GM12878 (cell line): ENCODE measurements around the gene SIX1.

Source experiments
- CHD2 ChIP-seq: IDR thresholded peaks from 2 replicates; pipeline ENCODE4 v1.6.1; 2011; ENCODE audit warnings: low read depth, low read length, improper control_type of control experiment, borderline replicate concordance
- CREB1 ChIP-seq: IDR thresholded peaks from 2 replicates; pipeline ENCODE4 v1.6.1; 2012; ENCODE audit warnings: low read depth, mild to moderate bottlenecking, inconsistent platforms
- CTCF ChIP-seq, 3 experiments: IDR thresholded peaks in 2 of 3; conservative IDR thresholded peaks in 1 of 3; 2 replicates each; pipeline ENCODE4 v1.5.1; 2011; ENCODE audit warnings: low read depth in 3 of 3, low read length in 3 of 3, mild to moderate bottlenecking in 3 of 3, control low read depth in 2 of 3, moderate library complexity in 2 of 3, inconsistent platforms in 1 of 3, mixed read lengths in 1 of 3; ENCODE audit not compliant: control insufficient read depth in 2 of 3, insufficient read depth in 1 of 3; ENCODE audit errors: extremely low read depth in 1 of 3
- EZH2 ChIP-seq: IDR thresholded peaks from 2 replicates; pipeline ENCODE4 v1.6.1; 2012; ENCODE audit warnings: low read depth, mild to moderate bottlenecking, control low read depth, inconsistent platforms, low read length, borderline replicate concordance; ENCODE audit not compliant: control insufficient read depth
- GABPA ChIP-seq: IDR thresholded peaks from 2 replicates; pipeline ENCODE4 v1.6.1; 2014; ENCODE audit warnings: antibody characterized with exemption, low read depth, mild to moderate bottlenecking, inconsistent platforms
- MYC ChIP-seq: IDR thresholded peaks from 2 replicates; pipeline ENCODE4 v1.6.1; 2011; ENCODE audit warnings: mild to moderate bottlenecking, low read length, moderate library complexity, inconsistent platforms; ENCODE audit not compliant: insufficient read depth, insufficient replicate concordance, insufficient read length, severe bottlenecking
- NFIC ChIP-seq: IDR thresholded peaks from 2 replicates; pipeline ENCODE4 v1.6.1; 2012; ENCODE audit warnings: low read depth, mild to moderate bottlenecking, inconsistent platforms, low read length, moderate library complexity
- NR2C2 ChIP-seq: IDR thresholded peaks from 2 replicates; pipeline ENCODE4 v1.6.1; 2011; ENCODE audit warnings: borderline replicate concordance, low read depth; ENCODE audit not compliant: control insufficient read depth, insufficient read length
- RELA ChIP-seq: fragments of 450-650 bp; IDR thresholded peaks from 2 replicates; pipeline ENCODE4 v1.8.0; 2014; ENCODE audit warnings: borderline replicate concordance; ENCODE audit not compliant: partially characterized antibody
- TAF1 ChIP-seq: IDR thresholded peaks from 2 replicates; pipeline ENCODE4 v1.6.1; 2011; ENCODE audit warnings: mild to moderate bottlenecking, low read depth, low read length, borderline replicate concordance
- TF ChIP-seq, protein P1 (sequence below): fragments of 450-650 bp; IDR thresholded peaks from 2 replicates; pipeline ENCODE4 v1.6.1; 2017; ENCODE audit warnings: mild to moderate bottlenecking, moderate library complexity

DNA sequence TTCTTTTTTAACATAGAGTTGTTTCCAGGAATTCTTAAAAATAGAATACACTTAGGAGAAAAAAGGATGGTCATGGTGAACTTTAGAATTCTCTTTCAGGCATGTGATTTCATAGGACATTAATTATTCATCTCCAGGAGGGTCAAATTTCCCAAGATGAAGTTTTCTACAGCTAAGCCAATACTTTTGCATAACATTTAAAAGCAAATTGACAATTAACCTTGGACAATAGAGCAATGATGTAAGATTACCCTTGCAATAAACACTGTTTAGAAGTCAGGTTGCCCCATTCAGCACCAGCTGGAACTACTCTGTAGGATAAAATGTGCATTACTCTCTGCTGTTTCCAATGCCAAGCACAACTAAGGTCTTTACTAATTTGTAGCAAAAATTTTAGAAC lies 49.5 kb downstream of the SIX1 start:
- TF ChIP-seq CTCF (IDR thresholded peaks at IDR 0.05 in 2 of 3, conservative IDR thresholded peaks at IDR 0.05 in 1 of 3; ENCODE audit: control insufficient read depth in 2 of 3, extremely low read depth in 1 of 3, insufficient read depth in 1 of 3, low read depth in 3 of 3, low read length in 3 of 3) (no peak), CREB1 (no peak), TAF1 (no peak), NR2C2 (no peak), CHD2 (no peak), EZH2 (no peak), RELA (no peak), MYC (no peak), GABPA (no peak), NFIC (no peak)
- TF ChIP-seq, protein P1, sequence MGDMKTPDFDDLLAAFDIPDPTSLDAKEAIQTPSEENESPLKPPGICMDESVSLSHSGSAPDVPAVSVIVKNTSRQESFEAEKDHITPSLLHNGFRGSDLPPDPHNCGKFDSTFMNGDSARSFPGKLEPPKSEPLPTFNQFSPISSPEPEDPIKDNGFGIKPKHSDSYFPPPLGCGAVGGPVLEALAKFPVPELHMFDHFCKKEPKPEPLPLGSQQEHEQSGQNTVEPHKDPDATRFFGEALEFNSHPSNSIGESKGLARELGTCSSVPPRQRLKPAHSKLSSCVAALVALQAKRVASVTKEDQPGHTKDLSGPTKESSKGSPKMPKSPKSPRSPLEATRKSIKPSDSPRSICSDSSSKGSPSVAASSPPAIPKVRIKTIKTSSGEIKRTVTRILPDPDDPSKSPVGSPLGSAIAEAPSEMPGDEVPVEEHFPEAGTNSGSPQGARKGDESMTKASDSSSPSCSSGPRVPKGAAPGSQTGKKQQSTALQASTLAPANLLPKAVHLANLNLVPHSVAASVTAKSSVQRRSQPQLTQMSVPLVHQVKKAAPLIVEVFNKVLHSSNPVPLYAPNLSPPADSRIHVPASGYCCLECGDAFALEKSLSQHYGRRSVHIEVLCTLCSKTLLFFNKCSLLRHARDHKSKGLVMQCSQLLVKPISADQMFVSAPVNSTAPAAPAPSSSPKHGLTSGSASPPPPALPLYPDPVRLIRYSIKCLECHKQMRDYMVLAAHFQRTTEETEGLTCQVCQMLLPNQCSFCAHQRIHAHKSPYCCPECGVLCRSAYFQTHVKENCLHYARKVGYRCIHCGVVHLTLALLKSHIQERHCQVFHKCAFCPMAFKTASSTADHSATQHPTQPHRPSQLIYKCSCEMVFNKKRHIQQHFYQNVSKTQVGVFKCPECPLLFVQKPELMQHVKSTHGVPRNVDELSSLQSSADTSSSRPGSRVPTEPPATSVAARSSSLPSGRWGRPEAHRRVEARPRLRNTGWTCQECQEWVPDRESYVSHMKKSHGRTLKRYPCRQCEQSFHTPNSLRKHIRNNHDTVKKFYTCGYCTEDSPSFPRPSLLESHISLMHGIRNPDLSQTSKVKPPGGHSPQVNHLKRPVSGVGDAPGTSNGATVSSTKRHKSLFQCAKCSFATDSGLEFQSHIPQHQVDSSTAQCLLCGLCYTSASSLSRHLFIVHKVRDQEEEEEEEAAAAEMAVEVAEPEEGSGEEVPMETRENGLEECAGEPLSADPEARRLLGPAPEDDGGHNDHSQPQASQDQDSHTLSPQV: no peak
